Esophagus muscularis mucosa (tissue), 4 donors: ENCODE measurements around the gene NOL7.

Experiments
- CTCF ChIP-seq, 3 experiments: fragments of 200-600 bp in 2 of 3; fragments of 450-650 bp in 1 of 3; sonication (generic) in 2 of 3; IDR thresholded peaks; one replicate each; pipeline ENCODE4 v1.5.1; 2017 to 2019; ENCODE audit warnings: antibody characterized with exemption in 3 of 3, mild to moderate bottlenecking in 2 of 3, moderate library complexity in 1 of 3
- EP300 ChIP-seq: sonication (generic); formaldehyde crosslinking; IDR thresholded peaks from one replicate; pipeline ENCODE4 v1.6.1; 2017; ENCODE audit warnings: antibody characterized with exemption
- POLR2A ChIP-seq: fragments of 450-650 bp; IDR thresholded peaks from one replicate; pipeline ENCODE4 v1.6.1; 2017; ENCODE audit warnings: antibody characterized with exemption, moderate library complexity, mild to moderate bottlenecking, low read depth
- POLR2AphosphoS5 ChIP-seq, 2 donors: sonication (generic); formaldehyde crosslinking; IDR thresholded peaks; one replicate each; pipeline ENCODE4 v1.6.1; 2017; ENCODE audit warnings: antibody characterized with exemption in 2 of 2

- TF ChIP-seq CTCF (IDR thresholded peaks at IDR 0.05) (no peak), POLR2A (no peak), EP300 (no peak), POLR2AphosphoS5 (IDR thresholded peaks at IDR 0.05) (no peak)
These were observed 48.6 kb upstream of the NOL7 start for GRCh38 chr6:13566500-13566899.
